ENCODE results near the gene ATRN.

DNA sequence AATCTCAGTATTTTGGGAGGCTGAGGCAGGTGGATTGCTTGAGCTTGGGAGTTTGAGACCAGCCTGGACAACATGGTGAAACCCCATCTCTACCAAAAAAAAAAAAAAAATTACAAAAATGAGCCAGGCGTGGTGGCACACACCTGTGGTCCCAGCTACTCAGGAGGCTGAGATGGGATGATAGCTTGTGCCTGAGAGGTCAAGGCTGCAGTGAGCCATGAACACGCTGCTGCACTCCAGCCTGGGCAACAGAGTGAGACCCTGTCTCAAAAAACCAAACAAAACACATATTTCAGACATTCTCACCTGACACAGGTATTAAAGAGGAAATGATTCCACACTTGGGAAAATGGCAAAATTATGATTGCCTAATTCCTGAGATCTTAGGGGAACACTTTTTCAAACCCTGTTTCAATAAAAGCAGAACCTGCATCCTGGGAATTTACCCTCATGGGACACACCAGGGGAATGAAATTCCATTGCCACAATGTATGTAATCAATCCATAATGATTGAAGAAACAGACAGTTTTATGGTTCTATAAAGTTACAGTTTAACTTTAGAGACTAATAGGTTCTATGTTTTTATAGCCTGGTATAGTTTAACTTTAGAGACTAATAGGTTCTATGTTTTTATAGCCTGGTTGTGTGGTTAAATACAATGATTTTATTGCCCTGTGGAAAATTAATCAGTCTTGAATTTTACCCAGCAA, 33.8 kb upstream of the ATRN start:
- TF ChIP-seq, protein P1, sequence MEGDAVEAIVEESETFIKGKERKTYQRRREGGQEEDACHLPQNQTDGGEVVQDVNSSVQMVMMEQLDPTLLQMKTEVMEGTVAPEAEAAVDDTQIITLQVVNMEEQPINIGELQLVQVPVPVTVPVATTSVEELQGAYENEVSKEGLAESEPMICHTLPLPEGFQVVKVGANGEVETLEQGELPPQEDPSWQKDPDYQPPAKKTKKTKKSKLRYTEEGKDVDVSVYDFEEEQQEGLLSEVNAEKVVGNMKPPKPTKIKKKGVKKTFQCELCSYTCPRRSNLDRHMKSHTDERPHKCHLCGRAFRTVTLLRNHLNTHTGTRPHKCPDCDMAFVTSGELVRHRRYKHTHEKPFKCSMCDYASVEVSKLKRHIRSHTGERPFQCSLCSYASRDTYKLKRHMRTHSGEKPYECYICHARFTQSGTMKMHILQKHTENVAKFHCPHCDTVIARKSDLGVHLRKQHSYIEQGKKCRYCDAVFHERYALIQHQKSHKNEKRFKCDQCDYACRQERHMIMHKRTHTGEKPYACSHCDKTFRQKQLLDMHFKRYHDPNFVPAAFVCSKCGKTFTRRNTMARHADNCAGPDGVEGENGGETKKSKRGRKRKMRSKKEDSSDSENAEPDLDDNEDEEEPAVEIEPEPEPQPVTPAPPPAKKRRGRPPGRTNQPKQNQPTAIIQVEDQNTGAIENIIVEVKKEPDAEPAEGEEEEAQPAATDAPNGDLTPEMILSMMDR (conservative IDR thresholded peaks at IDR 0.05; ENCODE audit: low read depth in 2 of 2), result no peak
- TF ChIP-seq CREB1 (CRISPR knock-in tag; IDR thresholded peaks at IDR 0.05; ENCODE audit: low read depth), result no peak
